ACHN (cell line): ENCODE results near the gene LDB3.
A peak's percentile ranks its signal among the peaks of the same experiment; 100 is the strongest.
"Not testable (repeated sequence)": the region's sequence is repeated elsewhere in the genome, so short reads cannot be mapped to it uniquely, and the experiment has no call there.

Experiments
- DNase-seq: peaks from one replicate; pipeline ENCODE4 v3.0.0-alpha.2; 2015
- in situ Hi-C: cut with HindIII; loops from 2 replicates; pipeline ENCODE4 v1.10.0; 2017; ENCODE audit warnings: low sequenced_read_pairs, low pct_ligation_motif_present, low pct_unique_long_range_greater_than_20kb

The LDB3 gene

GRCh38 chr10:86668297-86669165 is at the start of gene LDB3:
LDB3 (plus strand) TSS chr10:86668511; CDS start chr10:86668692, 181 bp downstream.
- in situ Hi-C loops, result no loop called here
- DNase-seq, result no peak

- DNase-seq, result no peak
- in situ Hi-C loops, result no loop called here
These were observed 40.0 kb upstream of the LDB3 start for GRCh38 chr10:86628311-86628710.

- in situ Hi-C loops, result no loop called here
- no peak for DNase-seq
These were observed 38.2 kb upstream of the LDB3 start for GRCh38 chr10:86630079-86630478.

GRCh38 chr10:86632009-86632800 is 36.1 kb upstream of the LDB3 start:
- in situ Hi-C loops, result no loop called here
- no peak for DNase-seq

- in situ Hi-C loops, result no loop called here
These were observed 35.4 kb upstream of the LDB3 start for GRCh38 chr10:86632951-86633350.

GRCh38 chr10:86635402-86635801 is 32.9 kb upstream of the LDB3 start:
- in situ Hi-C loops, result no loop called here
- no peak for DNase-seq

More at GRCh38 chr10:86632951-86633350, 35.4 kb upstream of the LDB3 start:
- no peak for DNase-seq

- DNase-seq, result no peak
- in situ Hi-C loops, result no loop called here
These were observed 32.0 kb upstream of the LDB3 start for GRCh38 chr10:86636311-86636710.

- in situ Hi-C loops, result no loop called here
- DNase-seq, result no peak
These were observed 26.3 kb upstream of the LDB3 start for GRCh38 chr10:86642021-86642420.

- in situ Hi-C loops, result no loop called here
- peak; percentile 11 for DNase-seq
These were observed 25.8 kb upstream of the LDB3 start for GRCh38 chr10:86642499-86642898.

GRCh38 chr10:86644152-86644793 is 24.0 kb upstream of the LDB3 start:
- DNase-seq, result no peak
- in situ Hi-C loops, result no loop called here

- in situ Hi-C loops, result no loop called here
These were observed 23.4 kb upstream of the LDB3 start for GRCh38 chr10:86644794-86645445.

GRCh38 chr10:86645621-86646165 is 22.6 kb upstream of the LDB3 start:
- DNase-seq, in situ Hi-C loops: not testable (repeated sequence)

More at GRCh38 chr10:86644794-86645445, 23.4 kb upstream of the LDB3 start:
- DNase-seq, result no peak

- no peak for DNase-seq
- in situ Hi-C loops, result no loop called here
These were observed 21.8 kb upstream of the LDB3 start for GRCh38 chr10:86646532-86646931.

GRCh38 chr10:86646933-86647332 is 21.4 kb upstream of the LDB3 start:
- in situ Hi-C loops, result no loop called here
- DNase-seq, result no peak

- DNase-seq, result no peak
- in situ Hi-C loops, result no loop called here
These were observed 20.3 kb upstream of the LDB3 start for GRCh38 chr10:86647773-86648703.

- peak; percentile 13 for DNase-seq
These were observed 19.4 kb upstream of the LDB3 start for GRCh38 chr10:86648704-86649427.

More at GRCh38 chr10:86648704-86649427, 19.4 kb upstream of the LDB3 start:
- in situ Hi-C loops, result no loop called here
